ENCODE data around the gene CENPV.

GRCh38 chr17:16328997-16329396 lies 24.3 kb downstream of the CENPV start:
- no peak for TF ChIP-seq CTCF (IDR thresholded peaks at IDR 0.05; ENCODE audit: low read depth, low read length, poor library complexity, severe bottlenecking)
- no peak for TF ChIP-seq EZH2phosphoT487 (IDR thresholded peaks at IDR 0.05; ENCODE audit: borderline replicate concordance, low read length)
